ENCODE data around the gene NUDT2. TPM values are rescaled to one million over a fixed set of nuclear protein-coding genes. Genes with fewer than 3 reads are reported as not detected.

The NUDT2 gene
- total RNA-seq, 1 donor from 2014 or later, result 12.8 TPM

DNA sequence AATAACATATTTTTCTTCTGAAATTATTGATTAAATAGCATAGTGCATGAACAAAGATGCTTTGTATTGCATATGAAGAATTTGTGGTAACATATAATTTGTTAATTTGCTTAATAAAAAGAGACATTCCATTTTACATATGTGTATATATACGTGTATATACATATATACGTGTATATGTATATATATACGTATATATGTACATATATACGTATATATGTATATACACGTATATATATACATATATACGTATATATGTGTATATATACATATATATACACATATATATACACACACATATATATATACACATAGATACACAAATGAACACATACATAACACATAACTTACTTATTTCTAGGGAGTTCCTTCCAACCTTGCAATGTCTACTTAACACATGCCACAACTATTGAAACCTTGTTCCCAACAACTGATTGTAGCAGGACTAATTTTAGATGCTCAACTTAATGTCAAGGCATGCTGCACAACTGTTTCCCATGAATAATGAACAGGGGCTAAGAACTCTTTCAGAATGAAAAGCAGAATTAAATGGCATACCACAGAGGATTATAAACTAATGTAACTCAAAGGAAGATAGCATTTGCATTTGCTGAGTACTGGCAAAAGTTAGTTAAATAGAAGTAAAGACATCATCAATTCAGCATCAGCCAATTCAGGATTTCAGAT is 17.7 kb upstream of the NUDT2 start:
- Mint-ChIP-seq H3K4me3 (ENCODE audit: unreplicated experiment) (no peak overlapping the region), H3K27me3 (ENCODE audit: low read depth, unreplicated experiment) (no peaks in the 10 kb centered on the region), H3K27ac (ENCODE audit: unreplicated experiment) (no peak overlapping the region), H3K9me3 (ENCODE audit: unreplicated experiment) (no peaks in the 10 kb centered on the region), H3K36me3 (ENCODE audit: low read depth, unreplicated experiment) (peaks cover 2% of the 10 kb centered on the region), H3K4me1 (ENCODE audit: low read depth, unreplicated experiment) (no peaks in the 10 kb centered on the region)
- DNase-seq (ENCODE audit: low read depth), result no peak
- Histone ChIP-seq H3K4me1 (ENCODE audit: insufficient read depth, low read length) (no peaks in the 10 kb centered on the region), H4K20me1 (ENCODE audit: insufficient read depth, low read length) (no peaks in the 10 kb centered on the region), H3K27me3 (ENCODE audit: insufficient read depth, low read length) (no peaks in the 10 kb centered on the region), H3K27ac (ENCODE audit: low read depth, low read length) (no peak overlapping the region), H2AFZ (ENCODE audit: low read depth, low read length) (no peak overlapping the region), H3K36me3 (ENCODE audit: insufficient read depth, low read length) (no peaks in the 10 kb centered on the region), H3K4me3 (ENCODE audit: insufficient read depth, low read depth, low read length) (no peak overlapping the region), H3K9ac (ENCODE audit: low read length) (no peak overlapping the region), H3K9me3 (ENCODE audit: insufficient read depth, low read depth, low read length) (no peaks in the 10 kb centered on the region), H3K4me2 (ENCODE audit: low read length) (no peak overlapping the region), H3K79me2 (ENCODE audit: insufficient read depth, low read length) (no peaks in the 10 kb centered on the region)
- FAIRE-seq, result no peak
- TF ChIP-seq EZH2 (IDR thresholded peaks at IDR 0.05; ENCODE audit: insufficient read depth, low read length), result no peak
- TF ChIP-seq, protein P1, sequence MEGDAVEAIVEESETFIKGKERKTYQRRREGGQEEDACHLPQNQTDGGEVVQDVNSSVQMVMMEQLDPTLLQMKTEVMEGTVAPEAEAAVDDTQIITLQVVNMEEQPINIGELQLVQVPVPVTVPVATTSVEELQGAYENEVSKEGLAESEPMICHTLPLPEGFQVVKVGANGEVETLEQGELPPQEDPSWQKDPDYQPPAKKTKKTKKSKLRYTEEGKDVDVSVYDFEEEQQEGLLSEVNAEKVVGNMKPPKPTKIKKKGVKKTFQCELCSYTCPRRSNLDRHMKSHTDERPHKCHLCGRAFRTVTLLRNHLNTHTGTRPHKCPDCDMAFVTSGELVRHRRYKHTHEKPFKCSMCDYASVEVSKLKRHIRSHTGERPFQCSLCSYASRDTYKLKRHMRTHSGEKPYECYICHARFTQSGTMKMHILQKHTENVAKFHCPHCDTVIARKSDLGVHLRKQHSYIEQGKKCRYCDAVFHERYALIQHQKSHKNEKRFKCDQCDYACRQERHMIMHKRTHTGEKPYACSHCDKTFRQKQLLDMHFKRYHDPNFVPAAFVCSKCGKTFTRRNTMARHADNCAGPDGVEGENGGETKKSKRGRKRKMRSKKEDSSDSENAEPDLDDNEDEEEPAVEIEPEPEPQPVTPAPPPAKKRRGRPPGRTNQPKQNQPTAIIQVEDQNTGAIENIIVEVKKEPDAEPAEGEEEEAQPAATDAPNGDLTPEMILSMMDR (IDR thresholded peaks at IDR 0.05; ENCODE audit: insufficient read depth, low read depth, low read length), result no peak

DNA sequence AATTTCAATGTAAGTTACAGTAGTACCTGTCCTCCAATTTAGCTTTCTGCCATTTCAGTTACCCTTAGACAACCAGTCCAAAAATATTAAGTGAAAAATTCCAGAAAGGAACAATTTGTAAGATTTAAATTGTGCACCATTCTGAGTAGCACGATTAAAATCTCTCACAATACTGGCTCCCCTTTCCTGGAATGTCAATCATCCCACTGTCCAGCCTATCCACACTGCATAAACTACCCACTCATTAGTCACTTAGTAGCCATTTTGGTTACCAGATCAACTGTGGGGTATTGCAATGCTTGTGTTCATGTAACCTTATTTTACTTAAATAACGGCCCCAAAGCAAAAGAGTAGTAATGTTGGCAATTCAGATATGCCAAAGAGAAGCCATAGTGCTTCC is 11.9 kb upstream of the NUDT2 start:
- Histone ChIP-seq H3K4me2 (ENCODE audit: low read length) (no peak overlapping the region), H3K4me1 (ENCODE audit: insufficient read depth, low read length) (no peaks in the 10 kb centered on the region), H3K9ac (ENCODE audit: low read length) (no peak overlapping the region), H3K9me3 (ENCODE audit: insufficient read depth, low read depth, low read length) (no peaks in the 10 kb centered on the region), H3K4me3 (ENCODE audit: insufficient read depth, low read depth, low read length) (no peak overlapping the region), H2AFZ (ENCODE audit: low read depth, low read length) (no peak overlapping the region), H3K27me3 (ENCODE audit: insufficient read depth, low read length) (no peaks in the 10 kb centered on the region), H3K27ac (ENCODE audit: low read depth, low read length) (no peak overlapping the region), H3K36me3 (ENCODE audit: insufficient read depth, low read length) (no peaks in the 10 kb centered on the region), H4K20me1 (ENCODE audit: insufficient read depth, low read length) (no peaks in the 10 kb centered on the region), H3K79me2 (ENCODE audit: insufficient read depth, low read length) (peaks cover 3% of the 10 kb centered on the region)
- Mint-ChIP-seq H3K36me3 (ENCODE audit: low read depth, unreplicated experiment) (peaks cover 4% of the 10 kb centered on the region), H3K4me1 (ENCODE audit: low read depth, unreplicated experiment) (no peaks in the 10 kb centered on the region), H3K9me3 (ENCODE audit: unreplicated experiment) (peaks cover 2% of the 10 kb centered on the region), H3K27me3 (ENCODE audit: low read depth, unreplicated experiment) (no peaks in the 10 kb centered on the region), H3K4me3 (ENCODE audit: unreplicated experiment) (no peak overlapping the region), H3K27ac (ENCODE audit: unreplicated experiment) (no peak overlapping the region)
- DNase-seq (ENCODE audit: low read depth) (no peak), FAIRE-seq (no peak)
- TF ChIP-seq EZH2 (IDR thresholded peaks at IDR 0.05; ENCODE audit: insufficient read depth, low read length), result no peak
- TF ChIP-seq, protein P1 (IDR thresholded peaks at IDR 0.05; ENCODE audit: insufficient read depth, low read depth, low read length), result no peak

DNA sequence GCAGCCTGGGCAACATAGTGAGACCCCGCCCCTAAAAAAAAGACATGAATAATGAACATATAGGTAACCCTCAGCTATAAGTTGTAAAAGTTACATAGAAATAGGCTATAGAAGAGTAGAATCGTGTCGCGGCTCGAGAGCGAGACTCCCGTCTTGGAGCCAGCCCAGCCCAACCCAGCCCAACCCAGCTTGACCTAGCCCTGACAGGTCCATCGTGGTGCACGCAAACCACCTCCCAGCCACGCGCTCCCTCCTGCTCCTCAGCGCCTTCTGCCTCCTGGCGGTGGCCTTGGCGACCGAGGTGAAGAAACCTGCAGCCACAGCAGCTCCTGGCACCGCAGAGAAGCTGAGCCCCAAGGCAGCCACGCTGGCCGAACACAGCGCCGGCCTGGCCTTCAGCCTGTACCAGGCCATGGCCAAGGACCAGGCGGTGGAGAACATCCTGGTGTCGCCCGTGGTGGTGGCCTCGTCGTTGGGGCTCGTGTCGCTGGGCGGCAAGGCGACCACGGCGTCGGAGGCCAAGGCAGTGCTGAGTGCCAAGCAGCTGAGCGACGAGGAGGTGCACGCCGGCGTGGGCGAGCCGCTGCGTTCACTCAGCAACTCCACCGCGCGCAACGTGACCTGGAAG is 11.1 kb upstream of the NUDT2 start:
- no peaks in the 10 kb centered on the region for H3K36me3 ChIP-seq (ENCODE audit: insufficient read depth, low read length)
- peaks cover 4% of the 10 kb centered on the region for H3K36me3 Mint-ChIP-seq (ENCODE audit: low read depth, unreplicated experiment)
- no peaks in the 10 kb centered on the region for H3K9me3 ChIP-seq (ENCODE audit: insufficient read depth, low read depth, low read length)
- no peak overlapping the region for H3K4me2 ChIP-seq (ENCODE audit: low read length)
- no peak overlapping the region for H3K9ac ChIP-seq (ENCODE audit: low read length)
- DNase-seq (ENCODE audit: low read depth) (no peak), FAIRE-seq (no peak)
- no peak overlapping the region for H3K27ac ChIP-seq (ENCODE audit: low read depth, low read length)
- no peaks in the 10 kb centered on the region for H4K20me1 ChIP-seq (ENCODE audit: insufficient read depth, low read length)
- H3K27ac Mint-ChIP-seq (ENCODE audit: unreplicated experiment), result no peak overlapping the region
- H3K79me2 ChIP-seq (ENCODE audit: insufficient read depth, low read length), result peaks cover 3% of the 10 kb centered on the region
- H3K9me3 Mint-ChIP-seq (ENCODE audit: unreplicated experiment), result peaks cover 2% of the 10 kb centered on the region
- no peaks in the 10 kb centered on the region for H3K27me3 ChIP-seq (ENCODE audit: insufficient read depth, low read length)
- H3K4me3 Mint-ChIP-seq (ENCODE audit: unreplicated experiment), result no peak overlapping the region
- no peaks in the 10 kb centered on the region for H3K4me1 ChIP-seq (ENCODE audit: insufficient read depth, low read length)
- H2AFZ ChIP-seq (ENCODE audit: low read depth, low read length), result no peak overlapping the region
- no peak overlapping the region for H3K4me3 ChIP-seq (ENCODE audit: insufficient read depth, low read depth, low read length)
- no peak for TF ChIP-seq EZH2 (IDR thresholded peaks at IDR 0.05; ENCODE audit: insufficient read depth, low read length)
- TF ChIP-seq, protein P1 (IDR thresholded peaks at IDR 0.05; ENCODE audit: insufficient read depth, low read depth, low read length), result no peak
- H3K27me3 Mint-ChIP-seq (ENCODE audit: low read depth, unreplicated experiment), result no peaks in the 10 kb centered on the region
- no peaks in the 10 kb centered on the region for H3K4me1 Mint-ChIP-seq (ENCODE audit: low read depth, unreplicated experiment)
